Stimulated activated CD8-positive, alpha-beta memory T cell treated with anti-CD3 and anti-CD28 coated beads, Interleukin-4, amount 100 ng/mL, for 24 hours (primary cell): ENCODE results near the gene REEP1.
"Not testable (repeated sequence)": the region's sequence is repeated elsewhere in the genome, so short reads cannot be mapped to it uniquely, and the experiment has no call there.

Experiments used
- DNase-seq: peaks from one replicate; pipeline ENCODE4 v3.0.0-alpha.2; 2020; ENCODE audit warnings: low read depth

Gene REEP1

DNA sequence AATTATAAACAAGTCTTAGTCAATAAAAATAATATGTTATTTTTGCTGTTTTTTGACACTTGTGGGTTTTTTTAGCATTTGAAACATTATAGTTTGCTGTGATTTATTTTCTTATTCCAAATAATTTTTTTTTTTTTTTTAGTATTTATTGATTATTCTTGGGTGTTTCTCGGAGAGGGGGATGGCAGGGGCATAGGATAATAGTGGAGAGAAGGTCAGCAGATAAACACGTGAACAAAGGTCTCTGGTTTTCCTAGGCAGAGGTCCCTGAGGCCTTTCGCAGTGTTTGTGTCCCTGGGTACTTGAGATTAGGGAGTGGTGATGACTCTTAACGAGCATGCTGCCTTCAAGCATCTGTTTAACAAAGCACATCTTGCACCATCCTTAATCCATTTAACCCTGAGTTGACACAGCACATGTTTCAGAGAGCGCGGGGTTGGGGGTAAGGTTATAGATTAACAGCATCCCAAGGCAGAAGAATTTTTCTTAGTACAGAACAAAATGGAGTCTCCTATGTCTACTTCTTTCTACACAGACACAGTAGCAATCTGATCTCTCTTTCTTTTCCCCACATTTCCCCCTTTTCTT lies 8.5 kb upstream of the REEP1 start:
- DNase-seq: not testable (repeated sequence)

- no peak for DNase-seq
Measured at GRCh38 chr2:86344404-86344803, 7.0 kb upstream of the REEP1 start.

- DNase-seq: no peak
Measured at GRCh38 chr2:86342488-86342887, 5.1 kb upstream of the REEP1 start.

DNA sequence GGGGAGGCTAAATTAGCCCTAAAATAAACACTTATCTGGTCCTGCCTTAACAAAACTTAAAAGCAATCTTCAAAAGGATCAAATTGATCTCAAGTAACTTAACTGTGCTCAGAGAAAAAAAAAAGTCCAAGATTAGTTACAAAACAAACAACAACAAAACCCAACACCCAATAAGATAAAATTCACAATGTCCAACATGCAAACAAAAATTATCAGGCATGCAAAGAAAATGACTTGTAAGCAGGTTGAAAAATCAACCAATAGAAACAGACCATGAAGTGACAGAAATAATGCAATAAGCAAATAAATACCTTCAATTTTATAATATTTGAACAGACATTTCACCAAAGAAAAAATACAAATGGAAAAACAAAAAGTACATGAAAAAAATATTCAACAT lies 4.0 kb upstream of the REEP1 start:
- DNase-seq: no peak

DNA sequence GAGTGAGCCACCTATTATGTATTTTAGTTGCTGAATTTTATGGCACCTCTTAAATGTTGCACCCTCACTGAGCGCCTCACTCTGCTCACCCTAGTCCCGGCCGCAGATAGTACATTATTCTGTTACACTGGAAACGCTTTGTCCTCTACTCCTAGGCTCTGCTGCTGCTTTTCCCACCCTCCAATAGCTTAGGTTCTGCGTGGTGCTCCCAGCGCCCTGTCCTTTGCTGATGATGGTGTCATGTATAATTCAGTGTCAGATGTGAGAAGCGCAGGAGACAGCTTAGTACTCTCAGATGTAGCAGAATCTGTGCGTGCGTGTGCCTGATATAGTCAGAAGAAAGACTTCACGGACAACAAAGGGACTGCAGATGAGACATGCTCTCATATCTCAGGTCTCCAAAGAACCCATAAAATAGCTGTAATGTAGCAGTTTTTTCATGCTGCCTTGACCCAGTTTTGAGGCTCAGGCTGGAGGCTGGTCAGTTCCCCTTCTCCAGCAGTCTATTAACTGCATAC lies 1.4 kb upstream of the REEP1 start:
- no peak for DNase-seq

- DNase-seq: no peak
Measured at GRCh38 chr2:86336675-86337243, 667 bp downstream of the REEP1 start.

- no peak for DNase-seq
Measured at GRCh38 chr2:86335865-86336674, 1.4 kb downstream of the REEP1 start.

DNA sequence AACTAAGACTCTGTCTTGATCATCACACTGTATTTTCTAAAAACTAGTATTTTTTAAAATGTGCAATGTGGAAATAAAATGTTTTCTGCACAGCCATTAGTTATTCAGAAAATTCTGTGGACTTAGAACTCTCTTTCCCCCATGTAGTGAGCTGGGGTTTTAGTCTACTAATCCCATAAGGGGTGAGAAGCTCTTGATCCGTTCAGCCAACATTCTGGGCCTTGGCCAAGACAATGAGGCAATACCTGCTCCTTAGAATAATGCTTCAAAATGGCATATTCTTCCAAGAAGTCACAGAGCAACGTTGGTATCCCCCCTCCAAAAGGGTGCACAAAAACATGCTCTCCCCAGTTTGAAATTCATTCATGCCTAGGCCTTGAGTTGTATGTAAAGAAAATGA lies 4.0 kb downstream of the REEP1 start:
- DNase-seq: no peak

DNA sequence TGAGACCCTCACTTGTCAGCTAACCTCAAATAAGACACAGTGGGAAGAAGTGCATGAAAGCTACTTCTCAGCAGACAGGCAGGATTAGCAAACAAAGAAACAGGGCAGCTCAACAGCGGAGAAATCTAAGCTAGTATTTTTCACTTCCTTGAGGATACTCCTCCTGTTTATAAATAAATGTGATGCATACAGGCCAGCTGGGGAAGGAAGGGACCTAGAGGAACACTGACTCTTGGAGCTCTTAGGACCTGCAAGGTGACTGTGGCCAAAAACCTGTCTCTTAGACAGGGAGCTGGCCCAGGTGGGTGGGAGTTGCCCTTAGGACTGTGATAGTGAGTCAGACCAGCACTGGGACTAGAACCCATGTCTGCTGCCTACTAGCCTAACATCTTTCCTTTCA lies 4.8 kb downstream of the REEP1 start:
- DNase-seq: no peak

DNA sequence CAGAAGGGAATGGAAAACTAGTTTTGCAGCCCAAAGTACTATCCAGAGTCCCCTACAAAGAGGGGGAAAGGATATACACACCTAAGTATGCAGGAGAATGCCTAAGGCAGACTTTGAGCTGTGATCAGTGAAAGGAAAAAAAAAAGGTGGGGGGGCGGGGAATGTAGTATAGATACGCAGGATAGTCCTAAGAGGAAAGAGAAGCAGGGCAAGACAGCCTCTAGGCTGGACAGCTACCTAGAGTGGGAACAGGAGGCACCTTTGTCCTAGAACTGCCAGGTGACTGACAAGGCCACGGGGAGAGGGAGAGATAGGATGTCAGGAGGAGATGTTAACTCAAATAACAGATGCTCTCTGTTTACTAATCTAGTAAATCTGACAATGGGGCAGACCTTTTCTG lies 6.0 kb downstream of the REEP1 start:
- no peak for DNase-seq

GRCh38 chr2:86330001-86330400 lies 7.4 kb downstream of the REEP1 start:
- no peak for DNase-seq

DNA sequence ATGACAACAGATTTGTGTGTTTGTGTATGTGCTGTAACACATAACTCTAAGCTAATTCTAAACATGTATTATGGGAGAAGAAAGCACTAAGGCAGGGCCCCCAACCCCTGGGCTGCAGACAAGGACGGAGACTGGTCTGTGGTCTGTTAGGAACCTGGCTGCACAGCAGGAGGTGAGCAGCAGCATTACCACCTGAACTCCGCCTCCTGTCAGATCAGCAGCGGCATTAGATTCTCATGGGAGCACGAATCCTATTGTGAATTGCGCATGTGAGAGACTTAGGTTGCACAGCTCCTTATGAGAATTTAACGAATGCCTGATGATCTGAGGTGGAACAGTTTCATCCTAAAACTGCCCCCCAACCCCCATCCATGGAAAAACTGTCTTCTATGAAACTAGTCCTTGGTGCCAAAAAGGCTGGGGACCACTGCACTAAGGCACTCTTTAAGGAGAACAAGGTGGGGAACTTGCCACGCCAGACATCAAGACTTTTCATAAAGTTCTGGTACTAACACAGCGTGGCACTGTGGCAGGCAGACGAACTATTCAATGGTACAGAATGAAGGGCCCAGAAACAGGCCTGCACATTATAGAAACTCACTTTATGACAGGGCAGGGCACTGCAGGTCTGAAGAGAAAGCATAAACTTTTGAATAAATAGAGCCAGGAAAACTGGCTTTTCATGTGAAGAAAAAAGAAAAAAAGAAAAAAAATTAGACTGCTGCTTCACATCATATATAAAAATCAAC lies 14.0 kb downstream of the REEP1 start:
- DNase-seq: no peak

GRCh38 chr2:86319700-86320580 lies 17.5 kb downstream of the REEP1 start:
- DNase-seq: no peak

- no peak for DNase-seq
Measured at GRCh38 chr2:86315084-86315483, 22.3 kb downstream of the REEP1 start.

GRCh38 chr2:86314125-86314524 lies 23.3 kb downstream of the REEP1 start:
- DNase-seq: no peak

GRCh38 chr2:86313341-86313740 lies 24.1 kb downstream of the REEP1 start:
- DNase-seq: no peak

- no peak for DNase-seq
Measured at GRCh38 chr2:86311879-86312278, 25.5 kb downstream of the REEP1 start.

GRCh38 chr2:86309966-86310365 lies 27.5 kb downstream of the REEP1 start:
- DNase-seq: no peak

DNA sequence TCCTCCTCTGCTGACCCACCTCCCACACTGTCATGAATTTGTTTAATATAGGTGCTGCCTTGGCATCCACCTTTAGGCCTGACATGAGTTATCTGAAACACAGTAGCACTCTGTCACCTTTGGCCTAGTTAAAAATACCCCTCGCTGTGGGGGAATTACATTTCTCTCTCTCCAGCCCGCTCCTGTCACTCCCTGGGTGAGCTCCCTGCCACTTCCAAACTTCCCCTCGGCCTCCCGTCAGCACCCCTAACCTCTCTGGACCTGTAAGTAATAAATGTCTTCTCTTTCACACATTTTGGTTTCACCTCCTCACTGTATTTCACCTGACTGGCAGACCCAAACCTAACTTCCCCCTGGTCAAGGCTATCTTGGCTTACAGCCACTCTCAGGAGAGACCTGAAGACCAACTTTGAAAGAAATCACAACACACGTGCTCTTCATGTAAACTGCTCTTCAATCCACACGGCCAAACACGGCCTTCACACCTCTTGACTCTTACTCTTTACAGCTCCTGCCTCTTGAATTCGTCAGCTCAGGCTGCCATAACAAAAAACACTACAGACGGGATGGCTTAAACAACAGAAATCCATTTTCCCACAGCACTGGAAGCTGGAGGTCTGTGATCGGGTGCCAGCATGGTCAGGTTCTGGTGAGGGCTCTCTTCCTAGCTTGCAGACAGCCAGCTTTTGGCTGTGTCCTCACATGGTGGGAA lies 28.3 kb downstream of the REEP1 start:
- DNase-seq: no peak

- DNase-seq: no peak
Measured at GRCh38 chr2:86308356-86308755, 29.1 kb downstream of the REEP1 start.

GRCh38 chr2:86307431-86307830 lies 30.0 kb downstream of the REEP1 start:
- DNase-seq: no peak
